Hematopoietic multipotent progenitor cell treated with erythropoietin and hydrocortisone succinate and interleukin-3 and kit ligand, for 17 days (in vitro differentiated cells): ENCODE measurements around the gene GPC6.
"Not testable (repeated sequence)": the region's sequence is repeated elsewhere in the genome, so short reads cannot be mapped to it uniquely, and the experiment has no call there.

ENCODE experiments used
- DNase-seq: peaks from one replicate; pipeline ENCODE4 v3.0.0-alpha.2; 2015; ENCODE audit warnings: low spot score

GPC6 gene

DNA sequence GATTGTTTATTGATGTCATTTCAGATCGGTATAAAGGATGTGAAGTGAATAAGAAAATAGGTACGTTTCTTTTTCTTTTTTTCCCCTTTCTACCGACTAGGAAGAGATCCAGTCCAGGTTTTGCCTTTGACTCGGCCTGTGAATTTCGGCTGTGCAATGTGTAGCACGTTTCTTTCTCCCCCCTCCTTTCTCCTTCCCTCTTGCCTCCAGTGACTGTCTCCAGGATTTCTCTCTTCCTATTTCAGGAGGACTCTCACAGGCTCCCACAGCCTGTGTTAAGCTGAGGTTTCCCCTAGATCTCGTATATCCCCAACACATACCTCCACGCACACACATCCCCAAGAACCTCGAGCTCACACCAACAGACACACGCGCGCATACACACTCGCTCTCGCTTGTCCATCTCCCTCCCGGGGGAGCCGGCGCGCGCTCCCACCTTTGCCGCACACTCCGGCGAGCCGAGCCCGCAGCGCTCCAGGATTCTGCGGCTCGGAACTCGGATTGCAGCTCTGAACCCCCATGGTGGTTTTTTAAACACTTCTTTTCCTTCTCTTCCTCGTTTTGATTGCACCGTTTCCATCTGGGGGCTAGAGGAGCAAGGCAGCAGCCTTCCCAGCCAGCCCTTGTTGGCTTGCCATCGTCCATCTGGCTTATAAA lies at the start of gene GPC6:
Gene GPC6 (plus strand): TSS at position 185 of the 657 bp plus-strand sequence.
- DNase-seq: no peak

- DNase-seq: no peak
These were observed 46.1 kb upstream of the GPC6 start for GRCh38 chr13:93180356-93180969.

DNA sequence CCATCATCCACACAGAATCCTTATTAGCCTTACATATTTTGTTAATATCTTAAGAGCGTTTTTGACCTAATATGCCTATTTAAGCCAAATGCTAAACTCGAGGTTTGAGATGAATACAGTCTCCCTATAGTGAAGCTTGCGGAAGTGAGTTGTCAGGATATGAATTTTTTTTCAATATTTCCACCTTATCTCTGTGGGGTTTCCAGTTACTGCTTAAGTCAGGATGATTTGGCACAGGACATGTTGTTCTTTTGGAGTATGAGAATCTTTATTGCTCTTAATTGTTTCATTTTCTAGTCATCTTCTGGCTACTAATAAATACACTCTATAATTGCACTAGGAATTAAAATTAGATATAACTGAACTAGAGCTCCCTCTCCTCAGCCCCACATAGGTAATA lies 44.2 kb upstream of the GPC6 start:
- no peak for DNase-seq

DNA sequence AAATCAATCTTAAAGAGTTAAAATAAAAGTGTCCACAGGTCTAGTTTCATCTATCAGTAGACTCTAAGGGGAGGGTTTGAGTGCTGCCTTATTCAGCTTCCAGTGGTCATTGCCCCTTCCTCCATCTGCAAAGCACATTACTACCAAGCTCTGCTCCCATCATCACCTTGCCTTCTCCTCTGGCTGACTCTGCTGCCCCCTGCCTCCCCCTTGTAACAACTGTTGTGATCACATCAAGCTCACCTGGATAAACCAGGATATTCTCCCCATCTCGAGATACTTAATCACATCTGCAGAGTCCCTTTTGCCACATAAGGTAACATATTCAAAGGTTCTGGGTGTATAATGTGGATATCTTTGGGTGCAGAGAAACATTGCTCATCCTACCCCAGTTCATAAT lies 43.3 kb upstream of the GPC6 start:
- DNase-seq: no peak

DNA sequence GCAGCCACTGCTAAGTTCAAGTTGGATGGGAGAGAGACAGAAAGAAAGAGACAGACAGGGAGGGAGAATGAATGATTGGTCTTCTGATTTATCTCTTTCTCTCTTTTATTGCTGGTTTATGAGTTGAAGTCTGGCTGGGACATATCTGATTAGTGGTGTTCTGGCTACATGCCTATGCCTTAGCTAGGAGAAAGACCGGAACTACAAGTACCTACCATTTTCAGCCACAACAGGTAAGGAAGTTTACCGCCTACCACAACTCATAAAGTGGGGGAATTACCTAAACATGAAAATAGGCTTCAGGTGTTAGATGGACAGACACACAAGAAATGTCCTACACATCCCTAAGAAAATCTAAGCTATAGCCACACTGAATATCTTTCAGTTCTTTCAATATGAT lies 36.6 kb upstream of the GPC6 start:
- no peak for DNase-seq

DNA sequence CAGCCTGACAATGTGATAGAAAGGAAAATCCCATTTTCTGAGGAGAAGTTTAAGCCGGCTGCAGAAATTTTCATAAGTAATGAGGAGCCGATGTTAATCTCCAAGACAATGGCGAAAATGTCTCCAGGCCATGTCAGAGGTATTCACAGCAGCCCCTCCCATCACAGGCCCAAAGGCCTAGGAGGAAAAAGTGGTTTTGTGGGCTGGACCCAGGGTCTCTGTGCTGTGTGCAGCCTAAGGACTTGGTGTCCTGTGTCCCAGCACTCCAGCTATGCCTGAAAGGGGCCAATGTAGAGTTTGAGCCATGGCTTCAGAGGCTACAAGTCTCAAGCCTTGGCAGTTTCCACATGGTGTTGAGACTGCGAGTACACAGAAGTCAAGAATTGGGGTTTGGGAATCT lies 32.9 kb upstream of the GPC6 start:
- DNase-seq: no peak

- DNase-seq: no peak
These were observed 26.8 kb upstream of the GPC6 start for GRCh38 chr13:93199856-93200255.

- no peak for DNase-seq
These were observed 26.0 kb upstream of the GPC6 start for GRCh38 chr13:93200626-93201025.

DNA sequence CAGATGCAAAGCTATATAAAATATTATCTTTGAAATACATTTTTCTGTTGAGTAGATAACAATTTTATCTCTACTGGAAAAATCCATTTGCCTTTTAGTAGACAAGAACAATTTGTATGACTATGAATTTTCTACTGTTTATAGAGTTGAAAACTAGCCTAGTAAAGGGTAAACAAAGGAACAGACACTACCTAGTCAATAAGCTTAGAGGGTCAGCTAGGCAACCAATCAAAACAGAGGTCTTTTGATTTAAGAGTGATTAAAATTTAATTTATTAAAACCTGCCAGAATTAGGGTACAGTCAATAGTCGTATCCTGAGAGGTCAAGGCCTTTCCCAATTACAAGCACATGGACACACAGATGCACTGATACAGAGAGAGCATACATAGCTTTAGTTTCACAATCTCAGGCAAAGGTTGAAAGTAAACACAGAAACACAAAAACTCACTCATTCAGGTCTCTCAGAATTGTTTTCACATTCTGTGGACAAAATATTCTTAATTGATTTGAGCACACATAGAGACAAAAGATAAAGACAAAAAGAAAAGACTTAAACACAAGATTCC lies 24.5 kb upstream of the GPC6 start:
- no peak for DNase-seq

DNA sequence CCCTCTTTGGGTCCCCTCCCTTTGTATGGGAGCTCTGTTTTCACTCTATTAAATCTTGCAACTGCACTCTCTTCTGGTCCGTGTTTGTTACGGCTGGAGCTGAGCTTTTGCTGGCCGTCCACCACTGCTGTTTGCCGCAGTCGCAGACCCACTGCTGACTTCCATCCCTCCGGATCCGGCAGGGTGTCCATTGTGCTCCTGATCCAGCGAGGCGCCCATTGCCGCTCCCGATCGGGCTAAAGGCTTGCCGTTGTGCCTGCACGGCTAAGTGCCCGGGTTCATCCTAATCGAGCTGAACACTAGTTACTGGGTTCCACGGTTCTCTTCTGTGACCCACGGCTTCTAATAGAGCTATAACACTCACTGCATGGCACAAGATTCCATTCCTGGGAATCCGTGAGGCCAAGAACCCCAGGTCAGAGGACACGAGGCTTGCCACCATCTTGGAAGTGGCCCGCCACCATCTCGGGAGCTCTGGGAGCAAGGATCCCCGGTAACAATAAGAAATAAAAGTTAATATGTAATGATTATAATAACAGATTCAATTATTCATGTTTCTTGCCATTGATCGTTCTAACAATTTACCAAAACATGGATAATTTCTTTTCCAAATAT lies 19.7 kb upstream of the GPC6 start:
- not testable (repeated sequence) for DNase-seq

DNA sequence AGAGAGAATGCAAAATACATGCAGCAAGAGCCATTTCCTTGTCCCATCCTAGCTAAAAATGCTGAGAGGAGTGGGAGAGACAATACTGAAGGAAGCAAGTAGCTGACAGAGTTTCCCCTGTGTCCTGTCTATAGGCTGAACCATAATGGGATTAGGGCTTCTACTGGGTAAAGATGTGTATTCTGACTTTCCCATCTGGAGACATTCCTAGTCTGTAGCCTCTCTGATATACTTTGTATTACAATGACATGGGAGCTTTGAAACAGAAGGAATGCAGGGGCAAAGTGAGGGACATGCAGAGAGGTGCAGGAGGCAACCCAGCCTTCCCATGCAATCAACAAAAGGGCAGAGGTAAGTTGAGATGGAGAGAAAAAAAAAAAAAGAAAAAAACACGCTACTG lies 10.5 kb upstream of the GPC6 start:
- no peak for DNase-seq

GRCh38 chr13:93217721-93218261 lies 8.8 kb upstream of the GPC6 start:
- no peak for DNase-seq

DNA sequence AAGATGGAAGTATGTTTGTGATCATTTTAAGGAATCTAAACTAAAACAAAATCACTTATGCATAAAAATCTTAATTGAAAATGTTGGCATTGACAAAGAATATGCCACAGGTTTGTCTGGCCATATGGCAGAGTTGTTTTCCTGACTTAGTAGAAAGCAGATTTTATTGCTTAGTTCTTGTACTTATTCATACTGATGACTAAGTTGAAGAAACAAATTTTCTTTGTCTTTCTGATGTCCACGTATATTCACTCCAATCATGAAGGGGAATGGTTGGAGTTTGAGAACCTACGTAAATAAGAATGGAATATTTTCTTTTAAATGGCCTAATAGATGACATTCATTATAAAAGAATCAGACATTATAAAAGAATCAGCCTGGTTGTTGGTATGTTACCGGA lies 8.0 kb upstream of the GPC6 start:
- DNase-seq: no peak

- no peak for DNase-seq
These were observed 6.5 kb upstream of the GPC6 start for GRCh38 chr13:93220073-93220472.

- no peak for DNase-seq
These were observed 3.6 kb upstream of the GPC6 start for GRCh38 chr13:93222976-93223375.

DNA sequence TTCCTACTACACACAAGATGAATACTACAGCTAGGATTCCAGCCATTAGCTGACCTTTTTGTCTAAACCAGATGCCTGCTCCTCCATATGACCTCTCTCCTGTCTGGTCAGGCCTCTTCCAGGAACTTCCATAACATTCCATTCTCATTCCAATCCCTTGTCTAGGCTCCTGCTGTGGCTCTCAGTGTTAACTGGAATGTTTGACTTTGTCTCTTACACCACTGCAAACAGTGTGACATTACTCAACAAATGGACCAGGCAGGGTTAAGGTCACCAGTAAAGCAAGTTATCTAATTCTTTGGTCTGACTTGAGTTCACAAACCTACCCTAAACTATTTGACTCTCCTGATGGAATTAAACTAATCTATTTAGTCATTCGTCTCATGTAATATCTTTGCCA lies 2.1 kb upstream of the GPC6 start:
- DNase-seq: no peak

DNA sequence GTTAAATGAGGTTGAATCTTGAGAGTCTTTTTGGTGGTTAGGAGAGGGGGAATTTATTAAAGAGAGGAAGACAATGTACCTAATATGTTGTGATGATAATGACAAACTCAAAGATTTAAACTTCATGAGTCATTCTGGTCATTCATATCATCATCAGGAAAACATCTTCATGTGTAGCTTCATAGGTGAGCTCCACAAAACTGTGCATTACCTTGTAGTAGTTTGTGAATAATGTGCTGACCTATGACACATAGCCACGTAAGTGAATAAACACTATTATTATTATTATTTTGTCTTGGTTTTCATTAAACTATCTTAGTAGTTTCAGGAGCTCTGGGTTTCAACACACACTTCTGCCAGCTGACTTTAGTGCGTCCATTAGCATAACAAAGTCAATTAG lies 997 bp upstream of the GPC6 start:
- no peak for DNase-seq

DNA sequence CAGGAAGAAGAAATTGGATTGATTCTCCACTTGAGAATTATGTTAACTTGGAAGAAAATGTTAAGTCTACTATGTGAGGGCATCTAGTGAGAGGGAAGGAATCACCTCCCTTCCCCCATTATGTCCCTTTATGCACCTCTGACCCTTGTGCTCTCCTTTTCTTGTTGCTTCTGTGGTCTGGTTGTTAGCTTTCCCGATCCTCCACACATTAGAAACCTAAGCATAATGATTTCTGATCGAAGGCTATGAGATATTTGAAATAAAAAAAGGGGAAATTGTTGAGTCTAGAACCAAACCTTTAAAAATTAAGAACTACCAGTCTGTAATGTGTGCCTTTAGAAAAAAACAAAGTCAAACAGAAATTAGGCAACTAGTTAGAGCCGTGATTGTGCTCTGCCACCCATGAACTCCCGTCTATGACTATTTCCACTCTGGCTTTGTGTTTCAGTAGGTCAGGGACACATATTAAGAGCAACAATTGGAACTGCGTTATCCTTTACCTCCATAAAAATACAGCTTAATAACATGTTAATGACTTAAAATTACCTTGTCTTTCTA lies 463 bp upstream of the GPC6 start:
- DNase-seq: no peak

DNA sequence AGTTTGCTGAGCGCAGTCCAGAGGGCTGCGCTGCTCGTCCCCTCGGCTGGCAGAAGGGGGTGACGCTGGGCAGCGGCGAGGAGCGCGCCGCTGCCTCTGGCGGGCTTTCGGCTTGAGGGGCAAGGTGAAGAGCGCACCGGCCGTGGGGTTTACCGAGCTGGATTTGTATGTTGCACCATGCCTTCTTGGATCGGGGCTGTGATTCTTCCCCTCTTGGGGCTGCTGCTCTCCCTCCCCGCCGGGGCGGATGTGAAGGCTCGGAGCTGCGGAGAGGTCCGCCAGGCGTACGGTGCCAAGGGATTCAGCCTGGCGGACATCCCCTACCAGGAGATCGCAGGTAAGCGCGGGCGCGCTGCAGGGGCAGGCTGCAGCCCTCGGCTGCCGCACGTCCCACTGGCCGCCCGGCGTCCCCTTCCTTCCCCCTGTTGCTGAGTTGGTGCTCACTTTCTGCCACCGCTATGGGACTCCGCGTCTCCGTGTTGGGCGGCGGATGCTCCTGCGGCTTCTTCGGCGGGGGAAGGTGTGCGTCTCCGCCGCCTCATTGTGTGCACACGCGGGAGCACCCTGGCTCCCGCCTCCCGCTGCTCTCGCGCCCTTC lies 772 bp downstream of the GPC6 start:
- DNase-seq: no peak

DNA sequence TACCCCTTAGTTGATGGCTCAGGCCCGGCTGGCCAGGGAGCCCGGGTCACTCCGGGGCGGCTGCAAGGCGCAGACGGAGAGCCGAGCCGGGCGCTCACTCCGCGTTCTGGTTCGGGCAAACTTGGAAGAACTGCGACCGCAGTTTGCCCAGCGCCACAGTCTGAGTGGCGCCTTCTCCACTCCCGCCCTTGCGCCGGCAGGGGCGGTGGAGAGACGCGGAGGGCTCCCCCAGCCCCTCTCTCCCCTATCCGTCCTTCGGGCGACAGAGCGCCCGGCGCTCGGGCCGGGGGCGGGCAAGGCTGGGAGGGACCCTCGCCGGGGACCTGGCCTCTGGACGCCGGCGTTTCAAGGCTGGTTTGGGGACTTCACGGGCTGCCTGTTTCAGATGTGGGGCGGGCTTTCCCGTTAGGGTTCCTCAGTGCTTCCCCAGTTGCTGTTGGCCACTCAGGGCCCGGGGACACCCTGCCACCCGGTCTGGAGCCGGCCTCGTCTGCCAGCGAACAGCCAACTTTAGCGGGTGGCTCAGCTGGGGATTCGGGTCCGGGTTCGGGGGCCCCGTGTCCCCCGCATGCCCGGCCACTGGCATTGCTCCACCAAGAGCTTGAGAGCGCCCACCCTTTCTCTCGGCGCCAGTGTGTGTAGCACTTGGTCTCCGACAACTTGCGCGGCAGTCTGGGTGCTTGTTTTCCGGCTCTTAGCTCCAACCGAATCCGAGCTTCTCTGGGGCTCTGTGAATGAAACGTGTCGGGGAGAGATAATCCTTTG lies 1.5 kb downstream of the GPC6 start:
- no peak for DNase-seq

DNA sequence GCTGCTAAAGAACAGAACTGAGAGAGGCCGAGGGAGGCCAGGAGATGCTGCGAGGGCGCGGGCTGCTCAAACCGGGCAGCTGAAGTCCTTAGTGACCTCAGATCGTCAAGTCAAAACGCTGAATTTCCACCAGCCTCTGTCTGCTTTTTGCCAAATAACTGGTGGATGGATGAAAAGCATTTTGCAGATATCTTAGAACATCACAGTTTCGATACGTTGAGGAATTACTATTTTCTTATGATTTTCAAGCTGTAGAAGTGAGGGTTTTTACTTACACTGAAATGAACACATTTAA lies 2.0 kb downstream of the GPC6 start:
- no peak for DNase-seq
